HepG2 (cell line): ENCODE results near the gene CCDC57. TPM values are rescaled to one million over a fixed set of nuclear protein-coding genes. Genes with fewer than 3 reads are reported as not detected.

ENCODE experiments used
- CCAR2 ChIP-seq: fragments of 200-400 bp; formaldehyde crosslinking; optimal IDR thresholded peaks from 2 replicates; pipeline ENCODE3; 2018; ENCODE audit warnings: low read depth, mild to moderate bottlenecking, low read length, moderate library complexity
- CSRNP1 ChIP-seq: sonication (generic); formaldehyde crosslinking; IDR thresholded peaks from 2 replicates; pipeline ENCODE4 v1.8.1; 2023; ENCODE audit warnings: mild to moderate bottlenecking, missing genetic modification reagents
- HNRNPLL ChIP-seq: fragments of 200-400 bp; formaldehyde crosslinking; IDR thresholded peaks from 2 replicates; pipeline ENCODE4 v1.6.1; 2017; ENCODE audit warnings: mild to moderate bottlenecking, low read depth, low read length; ENCODE audit not compliant: poor library complexity, severe bottlenecking
- KLF9 ChIP-seq: IDR thresholded peaks from 2 replicates; pipeline ENCODE4 v1.6.1; 2016; ENCODE audit warnings: low read depth
- MEF2D ChIP-seq: sonication (generic); formaldehyde crosslinking; IDR thresholded peaks from 2 replicates; pipeline ENCODE4 v1.5.1; 2020; ENCODE audit warnings: mild to moderate bottlenecking, missing genetic modification reagents
- NFYC ChIP-seq: IDR thresholded peaks from 2 replicates; pipeline ENCODE4 v1.6.1; 2016; ENCODE audit warnings: missing genetic modification reagents, missing compliant biosample characterization
- NONO ChIP-seq, 2 experiments: fragments of 450-650 bp in 1 of 2; sonication (generic) in 1 of 2; formaldehyde crosslinking in 1 of 2; IDR thresholded peaks in 1 of 2; conservative IDR thresholded peaks in 1 of 2; 2 replicates each; pipeline versions ENCODE4 v1.6.1 to v1.8.0; 2017 to 2022; ENCODE audit warnings: mild to moderate bottlenecking in 1 of 2, missing genetic modification reagents in 1 of 2, moderate library complexity in 1 of 2
- NPAS2 ChIP-seq: sonication (generic); formaldehyde crosslinking; IDR thresholded peaks from 2 replicates; pipeline ENCODE4 v1.8.0; 2022; ENCODE audit warnings: mild to moderate bottlenecking, missing genetic modification reagents, borderline replicate concordance
- POLR2G ChIP-seq: fragments of 200-400 bp; formaldehyde crosslinking; IDR thresholded peaks from 2 replicates; pipeline ENCODE4 v1.6.1; 2018; ENCODE audit warnings: mild to moderate bottlenecking, low read depth, low read length, moderate library complexity
- RBM39 ChIP-seq: fragments of 200-400 bp; formaldehyde crosslinking; IDR thresholded peaks from one replicate; pipeline ENCODE4 v1.6.1; 2018; ENCODE audit warnings: antibody characterized with exemption, mild to moderate bottlenecking, low read depth, low read length; ENCODE audit not compliant: poor library complexity, severe bottlenecking
- ZBTB39 ChIP-seq: sonication (generic); formaldehyde crosslinking; IDR thresholded peaks from 2 replicates; pipeline ENCODE4 v1.5.0; 2020; ENCODE audit warnings: missing genetic modification reagents
- ZFP36L2 ChIP-seq: sonication (generic); formaldehyde crosslinking; IDR thresholded peaks from 2 replicates; pipeline ENCODE4 v1.4.0; 2020; ENCODE audit warnings: missing genetic modification reagents
- ZNF30 ChIP-seq: sonication (generic); formaldehyde crosslinking; IDR thresholded peaks from 2 replicates; pipeline ENCODE4 v1.5.0; 2020; ENCODE audit warnings: mild to moderate bottlenecking, missing genetic modification reagents
- ZNF350 ChIP-seq: sonication (generic); formaldehyde crosslinking; IDR thresholded peaks from 2 replicates; pipeline ENCODE4 v1.4.0; 2020; ENCODE audit warnings: mild to moderate bottlenecking, low read depth, missing genetic modification reagents, borderline replicate concordance
- ZNF484 ChIP-seq: sonication (generic); formaldehyde crosslinking; IDR thresholded peaks from 2 replicates; pipeline ENCODE4 v1.5.1; 2020; ENCODE audit warnings: mild to moderate bottlenecking, low read depth, missing genetic modification reagents, borderline replicate concordance
- ZNF496 ChIP-seq: sonication (generic); formaldehyde crosslinking; IDR thresholded peaks from 2 replicates; pipeline ENCODE4 v1.8.1; 2023; ENCODE audit warnings: mild to moderate bottlenecking, moderate library complexity, missing genetic modification reagents; ENCODE audit not compliant: insufficient replicate concordance
- ZNF569 ChIP-seq: sonication (generic); formaldehyde crosslinking; IDR thresholded peaks from 2 replicates; pipeline ENCODE4 v1.5.0; 2020; ENCODE audit warnings: mild to moderate bottlenecking, missing genetic modification reagents, moderate library complexity, borderline replicate concordance
- ZNF670 ChIP-seq: sonication (generic); formaldehyde crosslinking; IDR thresholded peaks from 2 replicates; pipeline ENCODE4 v1.8.0; 2022; ENCODE audit warnings: mild to moderate bottlenecking, missing genetic modification reagents, borderline replicate concordance
- polyA plus RNA-seq, 8 experiments: library from polyadenylated mRNA; depleted of rRNA in 3 of 8; stranded (reverse) in 7 of 8; unstranded in 1 of 8; fragments of >200 nt; fragmentation: Illumina TruSeq in 4 of 8; extraction: Trizol in 4 of 8; gene quantifications; 2 replicates each; pipeline versions ENCODE4 v1.2.1 to v1.2.3, GENCODE V29; 2011 to 2016; ENCODE audit warnings: low read depth in 4 of 8, missing spikeins in 1 of 8, mixed read lengths in 1 of 8; ENCODE audit not compliant: insufficient read depth in 1 of 8
- total RNA-seq, 5 experiments: library from RNA; depleted of rRNA; stranded (reverse); fragments of >200 nt; fragmentation: Illumina TruSeq; extraction: Trizol; gene quantifications; 2 replicates each; pipeline ENCODE4 v1.2.3, GENCODE V29; 2016; ENCODE audit warnings: low read depth in 1 of 5
- TF ChIP-seq, protein P1 (sequence below): sonication (generic); formaldehyde crosslinking; IDR thresholded peaks from 2 replicates; pipeline ENCODE4 v1.4.0; 2020; ENCODE audit warnings: missing genetic modification reagents
- TF ChIP-seq, protein P2 (sequence below): IDR thresholded peaks from 2 replicates; pipeline ENCODE4 v1.6.1; 2012; ENCODE audit warnings: low read length, improper control_type of control experiment

CCDC57 gene
- total and polyA plus RNA-seq, 2 of the 13 experiments (the other 11 are each of a cell fraction or from before 2014, with no cell fraction given) = 59.3 to 59.9 TPM

- TF ChIP-seq ZBTB39 (CRISPR knock-in tag) = no peak
- no peak for TF ChIP-seq ZNF30
- TF ChIP-seq ZNF670 (CRISPR knock-in tag) = no peak
- TF ChIP-seq, protein P1, sequence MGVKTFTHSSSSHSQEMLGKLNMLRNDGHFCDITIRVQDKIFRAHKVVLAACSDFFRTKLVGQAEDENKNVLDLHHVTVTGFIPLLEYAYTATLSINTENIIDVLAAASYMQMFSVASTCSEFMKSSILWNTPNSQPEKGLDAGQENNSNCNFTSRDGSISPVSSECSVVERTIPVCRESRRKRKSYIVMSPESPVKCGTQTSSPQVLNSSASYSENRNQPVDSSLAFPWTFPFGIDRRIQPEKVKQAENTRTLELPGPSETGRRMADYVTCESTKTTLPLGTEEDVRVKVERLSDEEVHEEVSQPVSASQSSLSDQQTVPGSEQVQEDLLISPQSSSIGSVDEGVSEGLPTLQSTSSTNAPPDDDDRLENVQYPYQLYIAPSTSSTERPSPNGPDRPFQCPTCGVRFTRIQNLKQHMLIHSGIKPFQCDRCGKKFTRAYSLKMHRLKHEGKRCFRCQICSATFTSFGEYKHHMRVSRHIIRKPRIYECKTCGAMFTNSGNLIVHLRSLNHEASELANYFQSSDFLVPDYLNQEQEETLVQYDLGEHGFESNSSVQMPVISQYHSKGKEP = no peak
- TF ChIP-seq, protein P2, sequence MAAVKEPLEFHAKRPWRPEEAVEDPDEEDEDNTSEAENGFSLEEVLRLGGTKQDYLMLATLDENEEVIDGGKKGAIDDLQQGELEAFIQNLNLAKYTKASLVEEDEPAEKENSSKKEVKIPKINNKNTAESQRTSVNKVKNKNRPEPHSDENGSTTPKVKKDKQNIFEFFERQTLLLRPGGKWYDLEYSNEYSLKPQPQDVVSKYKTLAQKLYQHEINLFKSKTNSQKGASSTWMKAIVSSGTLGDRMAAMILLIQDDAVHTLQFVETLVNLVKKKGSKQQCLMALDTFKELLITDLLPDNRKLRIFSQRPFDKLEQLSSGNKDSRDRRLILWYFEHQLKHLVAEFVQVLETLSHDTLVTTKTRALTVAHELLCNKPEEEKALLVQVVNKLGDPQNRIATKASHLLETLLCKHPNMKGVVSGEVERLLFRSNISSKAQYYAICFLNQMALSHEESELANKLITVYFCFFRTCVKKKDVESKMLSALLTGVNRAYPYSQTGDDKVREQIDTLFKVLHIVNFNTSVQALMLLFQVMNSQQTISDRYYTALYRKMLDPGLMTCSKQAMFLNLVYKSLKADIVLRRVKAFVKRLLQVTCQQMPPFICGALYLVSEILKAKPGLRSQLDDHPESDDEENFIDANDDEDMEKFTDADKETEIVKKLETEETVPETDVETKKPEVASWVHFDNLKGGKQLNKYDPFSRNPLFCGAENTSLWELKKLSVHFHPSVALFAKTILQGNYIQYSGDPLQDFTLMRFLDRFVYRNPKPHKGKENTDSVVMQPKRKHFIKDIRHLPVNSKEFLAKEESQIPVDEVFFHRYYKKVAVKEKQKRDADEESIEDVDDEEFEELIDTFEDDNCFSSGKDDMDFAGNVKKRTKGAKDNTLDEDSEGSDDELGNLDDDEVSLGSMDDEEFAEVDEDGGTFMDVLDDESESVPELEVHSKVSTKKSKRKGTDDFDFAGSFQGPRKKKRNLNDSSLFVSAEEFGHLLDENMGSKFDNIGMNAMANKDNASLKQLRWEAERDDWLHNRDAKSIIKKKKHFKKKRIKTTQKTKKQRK = no peak
- no peak for TF ChIP-seq ZNF484
- no peak for TF ChIP-seq MEF2D (CRISPR knock-in tag)
- no peak for TF ChIP-seq ZNF350
- TF ChIP-seq POLR2G = peak; percentile 59
- TF ChIP-seq CSRNP1 (CRISPR knock-in tag) = peak; percentile 15; the same call in 1 of the 2 replicates
- no peak for TF ChIP-seq ZNF569
- TF ChIP-seq HNRNPLL = no peak
- no peak for TF ChIP-seq NPAS2 (CRISPR knock-in tag)
- TF ChIP-seq NFYC (CRISPR knock-in tag) = no peak
- TF ChIP-seq ZNF496 (CRISPR knock-in tag) = no peak
- TF ChIP-seq CCAR2 = no peak
- TF ChIP-seq ZFP36L2 (CRISPR knock-in tag) = no peak
- peak; percentile 38 for TF ChIP-seq RBM39
- no peak for TF ChIP-seq NONO (IDR thresholded peaks at IDR 0.05)
- no peak for TF ChIP-seq NONO (CRISPR knock-in tag; conservative IDR thresholded peaks at IDR 0.05)
- TF ChIP-seq KLF9 (CRISPR knock-in tag) = no peak
Observed at GRCh38 chr17:82227629-82228277, 15.1 kb upstream of the CCDC57 start (continued).
